Sigmoid colon (tissue), 4 donors: ENCODE data around the gene ABHD12.

Experiments
- CTCF ChIP-seq, 4 experiments: fragments of 450-650 bp in 3 of 4; fragments of 200-600 bp in 1 of 4; IDR thresholded peaks; one replicate each; pipeline ENCODE4 v1.5.1; 2016 to 2019; ENCODE audit warnings: antibody characterized with exemption in 4 of 4, mild to moderate bottlenecking in 3 of 4, moderate library complexity in 2 of 4
- EP300 ChIP-seq, 4 donors: sonication (generic); formaldehyde crosslinking; IDR thresholded peaks; one replicate each; pipeline ENCODE4 v1.6.1; 2017; ENCODE audit warnings: antibody characterized with exemption in 4 of 4
- POLR2A ChIP-seq, 2 donors: fragments of 450-650 bp; IDR thresholded peaks; one replicate each; pipeline ENCODE4 v1.6.1; 2016; ENCODE audit warnings: antibody characterized with exemption in 2 of 2, mild to moderate bottlenecking in 2 of 2, moderate library complexity in 2 of 2
- POLR2AphosphoS5 ChIP-seq, 4 donors: sonication (generic); formaldehyde crosslinking; IDR thresholded peaks; one replicate each; pipeline ENCODE4 v1.6.1; 2017; ENCODE audit warnings: antibody characterized with exemption in 4 of 4

GRCh38 chr20:25397096-25397495 lies 6.5 kb upstream of the ABHD12 start:
- TF ChIP-seq CTCF (IDR thresholded peaks at IDR 0.05) = no peak
- TF ChIP-seq POLR2A (IDR thresholded peaks at IDR 0.05) = no peak
- no peak for TF ChIP-seq POLR2AphosphoS5 (IDR thresholded peaks at IDR 0.05)
- no peak for TF ChIP-seq EP300 (IDR thresholded peaks at IDR 0.05)
